Smooth muscle cell of bladder (primary cell): Measurements from ENCODE around the gene SLC6A2. TPM values are rescaled to one million over a fixed set of nuclear protein-coding genes. Genes with fewer than 3 reads are reported as not detected.

Experiments
- total RNA-seq: library from RNA; depleted of rRNA; stranded (reverse); fragments of >200 nt; gene quantifications from 2 replicates; pipeline ENCODE4 v1.2.3, GENCODE V29; 2014

The SLC6A2 gene
- total RNA-seq, result not detected in 2 replicates

DNA sequence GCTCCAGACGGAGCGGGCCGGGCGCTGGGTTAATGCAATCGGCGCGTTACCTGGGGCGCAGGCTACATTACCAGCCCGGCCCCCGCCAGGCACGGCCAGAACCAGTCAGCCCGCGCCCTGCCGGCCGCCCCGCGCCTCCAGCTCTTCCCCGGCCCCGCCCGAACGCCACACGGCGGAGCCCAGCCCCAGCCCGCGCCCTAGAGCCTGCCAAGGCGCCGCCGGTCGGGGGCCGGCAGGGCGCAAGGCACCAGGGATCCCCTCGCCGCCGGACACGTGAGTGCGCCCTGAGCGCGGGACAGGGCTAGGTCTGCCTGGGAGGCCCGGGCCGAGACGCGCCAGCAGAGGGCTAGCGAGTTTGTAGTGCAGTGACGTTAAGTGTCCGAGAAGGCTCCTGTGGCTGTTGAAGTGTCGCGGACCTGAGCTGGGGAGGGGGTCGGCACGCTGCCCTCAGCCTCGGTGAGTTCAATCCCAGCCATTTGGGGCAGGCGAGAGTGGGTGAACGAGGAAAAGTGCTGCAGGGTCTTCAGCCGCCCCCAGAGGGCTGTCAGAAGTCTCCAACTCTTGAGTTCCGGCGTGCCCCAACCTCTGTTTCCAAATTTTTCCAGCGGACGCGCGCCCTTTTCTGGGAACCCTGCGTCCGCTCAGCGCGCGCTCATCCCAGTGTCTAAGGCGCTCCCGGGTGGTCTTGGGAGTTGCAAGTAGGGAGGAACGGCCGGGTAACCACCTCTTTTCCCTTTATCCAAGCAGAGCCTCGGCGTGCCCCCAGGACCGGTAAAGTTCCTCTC lies at the start of gene SLC6A2:
Gene SLC6A2 (plus strand): TSS at position 92 of the 785 bp plus-strand sequence. CDS start 707 bp downstream, outside the sequence.

Other genes with a start within 250 kb of the SLC6A2 start
- gene MMP2, start 176.8 kb upstream of the SLC6A2 start, total RNA-seq, result 881 and 1,311 TPM in 2 replicates
- gene LPCAT2, start 146.9 kb upstream of the SLC6A2 start, total RNA-seq, result 12.7 and 18.0 TPM in 2 replicates
- gene CAPNS2, start 89.3 kb upstream of the SLC6A2 start, total RNA-seq, result 0.57 and 0.92 TPM in 2 replicates
- 0.43 and 2.5 TPM in 2 replicates for gene CES1, start 177.1 kb downstream of the SLC6A2 start, total RNA-seq
- gene CES5A, start 219.4 kb downstream of the SLC6A2 start, total RNA-seq, result not detected in 2 replicates